Measurements from ENCODE around the gene CDHR5. TPM values are rescaled to one million over a fixed set of nuclear protein-coding genes. Genes with fewer than 3 reads are reported as not detected.

Gene CDHR5
- total RNA-seq, 1 donor from 2014 or later: not detected

GRCh38 chr11:627308-627576 is 2.5 kb upstream of the CDHR5 start:
- TF ChIP-seq CTCF (IDR thresholded peaks at IDR 0.05): no peak
- Mint-ChIP-seq H3K36me3 (ENCODE audit: unreplicated experiment) (no peaks in the 10 kb centered on the region), H3K27me3 (ENCODE audit: unreplicated experiment) (no peaks in the 10 kb centered on the region), H3K27ac (ENCODE audit: unreplicated experiment) (no peak overlapping the region), H3K4me1 (ENCODE audit: unreplicated experiment) (peaks cover 20% of the 10 kb centered on the region), H3K4me3 (ENCODE audit: unreplicated experiment) (no peak overlapping the region), H3K9me3 (ENCODE audit: unreplicated experiment) (no peaks in the 10 kb centered on the region)
- DNase-seq (ENCODE audit: extremely low spot score, unreplicated experiment): no peak

- no peak within 1 kb of the TSS for H3K27ac Mint-ChIP-seq (ENCODE audit: unreplicated experiment)
- no peaks in the 10 kb centered on the region for H3K9me3 Mint-ChIP-seq (ENCODE audit: unreplicated experiment)
- DNase-seq (ENCODE audit: extremely low spot score, unreplicated experiment): no peak
- no peak within 1 kb of the TSS for H3K4me3 Mint-ChIP-seq (ENCODE audit: unreplicated experiment)
- no peaks in the 10 kb centered on the region for H3K36me3 Mint-ChIP-seq (ENCODE audit: unreplicated experiment)
- H3K4me1 Mint-ChIP-seq (ENCODE audit: unreplicated experiment): peaks cover 20% of the 10 kb centered on the region
- TF ChIP-seq CTCF (IDR thresholded peaks at IDR 0.05): no peak
- H3K27me3 Mint-ChIP-seq (ENCODE audit: unreplicated experiment): no peaks in the 10 kb centered on the region
Measured at GRCh38 chr11:626475-627307, 1.9 kb upstream of the CDHR5 start, which contains the start of gene SCT. SCT (minus strand) TSS chr11:627181; CDS start chr11:627143, 38 bp downstream.

- Mint-ChIP-seq H3K4me3 (ENCODE audit: unreplicated experiment) (no peak overlapping the region), H3K27ac (ENCODE audit: unreplicated experiment) (no peak overlapping the region)
Measured at GRCh38 chr11:625636-626268, 997 bp upstream of the CDHR5 start.

GRCh38 chr11:623999-624704 is 603 bp downstream of the CDHR5 start:
- H3K4me1 Mint-ChIP-seq (ENCODE audit: unreplicated experiment): peaks cover 15% of the 10 kb centered on the region
- H3K27ac Mint-ChIP-seq (ENCODE audit: unreplicated experiment): no peak overlapping the region
- no peak for TF ChIP-seq CTCF (IDR thresholded peaks at IDR 0.05)
- H3K27me3 Mint-ChIP-seq (ENCODE audit: unreplicated experiment): no peaks in the 10 kb centered on the region
- H3K9me3 Mint-ChIP-seq (ENCODE audit: unreplicated experiment): no peaks in the 10 kb centered on the region
- no peak overlapping the region for H3K4me3 Mint-ChIP-seq (ENCODE audit: unreplicated experiment)
- H3K36me3 Mint-ChIP-seq (ENCODE audit: unreplicated experiment): no peaks in the 10 kb centered on the region
- DNase-seq (ENCODE audit: extremely low spot score, unreplicated experiment): no peak

More at GRCh38 chr11:625636-626268, 997 bp upstream of the CDHR5 start:
- DNase-seq (ENCODE audit: extremely low spot score, unreplicated experiment): no peak
- no peaks in the 10 kb centered on the region for H3K9me3 Mint-ChIP-seq (ENCODE audit: unreplicated experiment)
- no peaks in the 10 kb centered on the region for H3K27me3 Mint-ChIP-seq (ENCODE audit: unreplicated experiment)
- peaks cover 20% of the 10 kb centered on the region for H3K4me1 Mint-ChIP-seq (ENCODE audit: unreplicated experiment)
- H3K36me3 Mint-ChIP-seq (ENCODE audit: unreplicated experiment): no peaks in the 10 kb centered on the region
- TF ChIP-seq CTCF (IDR thresholded peaks at IDR 0.05): no peak

GRCh38 chr11:623349-623869 is 1.3 kb downstream of the CDHR5 start:
- no peaks in the 10 kb centered on the region for H3K36me3 Mint-ChIP-seq (ENCODE audit: unreplicated experiment)
- H3K27ac Mint-ChIP-seq (ENCODE audit: unreplicated experiment): peak overlapping the region; percentile 27
- DNase-seq (ENCODE audit: extremely low spot score, unreplicated experiment): no peak
- H3K4me1 Mint-ChIP-seq (ENCODE audit: unreplicated experiment): peaks cover 8% of the 10 kb centered on the region
- no peaks in the 10 kb centered on the region for H3K27me3 Mint-ChIP-seq (ENCODE audit: unreplicated experiment)
- H3K9me3 Mint-ChIP-seq (ENCODE audit: unreplicated experiment): no peaks in the 10 kb centered on the region
- no peak overlapping the region for H3K4me3 Mint-ChIP-seq (ENCODE audit: unreplicated experiment)
- no peak for TF ChIP-seq CTCF (IDR thresholded peaks at IDR 0.05)

Data from osteocyte (in vitro differentiated cells).